ENCODE data around the gene PNLIP.

The PNLIP gene

DNA sequence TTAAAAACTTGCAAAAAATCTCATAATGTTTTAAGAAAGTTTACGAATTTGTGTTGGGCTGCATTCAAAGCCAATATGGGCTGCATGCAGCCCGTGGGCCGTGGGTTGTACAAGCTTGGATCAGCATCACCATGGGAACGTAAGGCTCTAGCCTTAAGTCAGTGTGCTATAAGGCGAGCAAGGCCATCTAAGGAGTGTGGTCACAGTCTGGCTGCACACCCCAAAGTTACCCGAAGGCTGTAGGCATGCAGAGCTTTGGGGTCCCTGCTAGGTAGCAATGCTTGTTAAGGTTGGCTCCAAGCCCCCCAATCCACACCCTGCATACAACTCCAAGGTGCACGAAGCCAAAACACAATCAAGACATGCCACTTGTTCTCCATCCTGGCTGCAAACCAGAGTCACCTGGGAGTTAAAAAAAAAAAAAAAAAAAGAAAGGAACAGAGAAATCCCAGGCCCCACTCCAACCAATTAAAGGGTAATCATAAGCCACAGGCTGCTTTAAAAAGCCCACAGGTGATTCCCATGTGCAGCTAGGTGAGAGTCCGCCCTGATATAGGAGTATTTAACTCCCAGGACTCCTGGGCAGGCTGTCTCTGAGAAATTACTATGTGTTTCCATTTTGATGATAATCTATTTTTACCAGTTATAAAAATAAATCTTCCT is 66.5 kb downstream of the PNLIP start:
- in situ Hi-C loops (cut with HindIII; ENCODE audit: low sequenced_read_pairs): no loop called here

DNA sequence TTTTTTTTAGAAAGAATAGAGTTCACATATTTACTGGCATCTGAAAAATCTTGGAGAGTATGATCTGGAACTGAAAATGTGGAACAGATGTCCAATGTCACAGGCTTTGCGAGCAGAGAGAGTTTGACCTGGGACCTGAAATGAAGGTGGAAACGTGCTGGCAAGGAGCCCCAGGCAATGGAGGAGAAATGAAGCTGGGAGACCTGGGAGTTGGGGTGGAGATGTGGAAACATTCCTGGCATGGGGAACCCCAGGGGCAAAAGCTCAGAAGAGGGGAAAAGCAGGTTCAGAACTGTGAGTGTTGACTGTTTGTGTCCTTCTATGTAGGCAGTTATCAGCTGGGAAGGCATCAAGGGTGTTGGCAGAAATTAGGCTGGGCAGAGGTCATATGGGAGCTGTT is 67.7 kb downstream of the PNLIP start:
- in situ Hi-C loops (cut with HindIII; ENCODE audit: low sequenced_read_pairs): no loop called here

DNA sequence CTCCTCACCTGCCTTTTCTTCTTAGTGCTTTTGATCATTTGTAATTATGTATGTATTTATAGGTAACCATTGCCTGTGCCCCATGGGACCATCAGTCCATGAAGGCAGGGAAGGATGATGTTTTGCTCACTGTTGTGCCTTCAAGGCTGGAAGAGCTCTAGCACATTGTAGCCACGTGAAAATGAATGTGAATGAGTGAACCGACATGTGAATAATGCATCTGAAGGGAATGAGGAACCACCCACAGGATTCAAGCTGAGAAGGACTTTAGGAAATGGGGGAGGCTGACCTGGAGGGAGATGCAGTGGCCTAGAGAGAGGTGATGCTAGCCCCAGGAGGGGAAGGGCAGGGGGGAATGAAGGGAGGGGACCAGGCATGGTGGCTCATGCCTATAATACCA is 69.1 kb downstream of the PNLIP start:
- in situ Hi-C loops (cut with HindIII; ENCODE audit: low sequenced_read_pairs): no loop called here

DNA sequence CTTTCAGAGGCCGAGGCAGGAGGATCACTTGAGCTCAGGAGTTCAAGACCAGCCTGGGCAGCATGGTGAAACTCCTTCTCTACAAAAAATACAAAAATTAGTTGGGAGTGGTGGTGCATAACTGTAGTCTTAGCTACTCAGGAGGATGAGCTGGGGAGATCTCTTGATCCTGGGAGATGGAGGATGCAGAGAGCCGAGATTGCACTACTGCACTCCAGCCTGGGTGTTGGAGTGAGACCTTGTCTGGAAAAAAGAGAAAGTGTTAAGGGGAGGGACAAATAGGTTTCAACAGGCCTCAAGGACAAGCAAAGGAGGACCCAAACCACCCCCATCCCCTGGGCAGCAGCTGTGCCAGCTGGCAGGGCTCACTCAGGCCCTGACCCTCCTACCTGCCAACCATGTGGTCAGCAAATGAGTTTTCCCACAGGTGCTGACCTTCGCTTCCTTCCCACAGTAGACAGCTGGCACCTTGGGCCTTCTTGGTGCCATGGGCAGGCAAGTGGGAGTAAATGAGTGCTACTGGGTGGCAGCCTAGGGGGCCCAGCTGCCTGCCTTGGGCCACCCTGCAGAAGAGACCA is 69.6 kb downstream of the PNLIP start:
- in situ Hi-C loops (cut with HindIII; ENCODE audit: low sequenced_read_pairs): no loop called here

All from DLD1 (cell line).